ENCODE data around the gene ABCA2. TPM values are rescaled to one million over a fixed set of nuclear protein-coding genes. Genes with fewer than 3 reads are reported as not detected.

ABCA2 gene
- total RNA-seq, 4 donors from 2014 or later, result 3.5 to 14.7 (median 7.6) TPM

DNA sequence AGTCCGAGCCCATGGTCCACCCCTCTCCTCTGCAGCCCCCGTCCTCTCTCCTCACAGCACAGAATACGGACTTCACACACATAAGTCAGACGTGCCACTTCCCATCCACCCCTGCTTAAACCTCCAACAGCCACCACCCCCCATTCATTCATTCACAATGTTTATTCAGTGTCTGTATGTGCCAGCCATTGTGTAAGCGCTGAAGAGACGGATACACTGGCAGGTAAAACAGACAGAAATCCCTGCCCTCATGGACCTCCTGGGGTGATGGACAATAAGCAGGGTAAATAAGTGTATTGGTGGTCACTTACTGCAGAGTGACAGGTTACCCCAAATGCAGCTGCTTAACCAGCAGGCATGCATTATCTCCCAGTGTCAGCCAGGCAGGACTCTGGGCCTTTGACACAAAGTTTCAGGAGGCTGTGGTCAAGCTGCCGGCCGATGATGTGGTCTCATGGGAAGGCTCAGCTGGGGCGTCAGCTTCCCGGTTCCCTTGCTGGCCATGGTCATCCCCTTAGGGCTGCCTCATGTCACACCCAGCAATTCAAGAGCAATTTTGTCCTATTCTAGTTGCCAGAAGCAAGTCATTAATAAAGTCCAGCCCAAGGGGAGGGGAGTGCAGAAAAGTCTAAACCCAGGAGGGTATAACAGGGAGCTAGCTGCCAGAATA lies 37.7 kb downstream of the ABCA2 start:
- peaks cover 27 to 49% (median 28%) of the 10 kb centered on the region in 3 donors for H3K4me1 ChIP-seq
- DNase-seq, result no peak
- peaks cover 0 to 16% (median 0%) of the 10 kb centered on the region in 3 donors for H3K36me3 ChIP-seq
- peaks cover 3 to 37% (median 7%) of the 10 kb centered on the region in 4 donors for H3K27me3 ChIP-seq
- no peak overlapping the region for H3K4me3 ChIP-seq
- TF ChIP-seq CTCF (IDR thresholded peaks at IDR 0.05) (no peak), POLR2A (IDR thresholded peaks at IDR 0.05) (no peak)
- no peak overlapping the region for H3K27ac ChIP-seq
- WGBS, 2 donors, result 48 to 59% methylated on average over 8 to 10 of the region's 10 CpGs
- intact Hi-C loops (cut with DNase I), result no loop called here
- peaks cover 0 to 4% (median 0%) of the 10 kb centered on the region in 3 donors for H3K9me3 ChIP-seq

GRCh38 chr9:136988872-136989271 lies 39.2 kb downstream of the ABCA2 start:
- no peak for DNase-seq
- H3K27ac ChIP-seq, result no peak overlapping the region
- no peak overlapping the region for H3K4me3 ChIP-seq
- TF ChIP-seq CTCF (IDR thresholded peaks at IDR 0.05) (no peak), POLR2A (IDR thresholded peaks at IDR 0.05) (no peak)
- peaks cover 0 to 4% (median 0%) of the 10 kb centered on the region in 3 donors for H3K9me3 ChIP-seq
- 93 to 97% methylated on average over 3 to 4 of the region's 4 CpGs for WGBS, 2 donors
- intact Hi-C loops (cut with DNase I), result no loop called here
- peaks cover 3 to 45% (median 17%) of the 10 kb centered on the region in 4 donors for H3K27me3 ChIP-seq
- H3K4me1 ChIP-seq, result peaks cover 13 to 44% (median 14%) of the 10 kb centered on the region in 3 donors
- H3K36me3 ChIP-seq, result peaks cover 0 to 7% (median 0%) of the 10 kb centered on the region in 3 donors

DNA sequence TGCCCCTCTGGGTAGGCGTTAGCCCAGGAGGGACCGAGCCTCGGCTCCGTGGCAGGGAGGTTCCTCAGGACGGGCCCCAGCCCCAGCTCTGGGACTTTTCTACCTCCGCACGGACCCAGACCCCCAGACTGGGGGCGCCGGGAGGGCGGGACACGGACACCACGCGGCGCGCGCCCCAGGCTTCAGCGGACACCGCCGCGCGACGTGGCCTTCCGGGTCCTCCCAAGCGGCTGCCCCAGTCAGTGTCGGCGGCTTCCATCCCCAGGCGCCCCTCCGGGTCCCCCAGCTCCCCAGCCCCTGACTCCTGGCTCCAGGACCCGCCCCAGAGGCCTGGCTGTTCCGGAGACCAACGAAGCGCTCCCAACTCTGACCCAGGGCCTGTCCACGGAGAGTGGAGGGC lies 42.2 kb downstream of the ABCA2 start:
- intact Hi-C loops (cut with DNase I), result no loop called here
- Histone ChIP-seq H3K9me3 (peaks cover 0 to 3% (median 0%) of the 10 kb centered on the region in 3 donors), H3K4me3 (no peak overlapping the region), H3K27me3 (peaks cover 3 to 63% (median 17%) of the 10 kb centered on the region in 4 donors), H3K27ac (no peak overlapping the region), H3K36me3 (no peaks in the 10 kb centered on the region), H3K4me1 (peaks cover 0 to 20% (median 0%) of the 10 kb centered on the region in 3 donors)
- TF ChIP-seq POLR2A (IDR thresholded peaks at IDR 0.05), result no peak
- no peak for DNase-seq
- WGBS, 2 donors, result 29 to 46% methylated on average over 2 to 8 of the region's 33 CpGs

DNA sequence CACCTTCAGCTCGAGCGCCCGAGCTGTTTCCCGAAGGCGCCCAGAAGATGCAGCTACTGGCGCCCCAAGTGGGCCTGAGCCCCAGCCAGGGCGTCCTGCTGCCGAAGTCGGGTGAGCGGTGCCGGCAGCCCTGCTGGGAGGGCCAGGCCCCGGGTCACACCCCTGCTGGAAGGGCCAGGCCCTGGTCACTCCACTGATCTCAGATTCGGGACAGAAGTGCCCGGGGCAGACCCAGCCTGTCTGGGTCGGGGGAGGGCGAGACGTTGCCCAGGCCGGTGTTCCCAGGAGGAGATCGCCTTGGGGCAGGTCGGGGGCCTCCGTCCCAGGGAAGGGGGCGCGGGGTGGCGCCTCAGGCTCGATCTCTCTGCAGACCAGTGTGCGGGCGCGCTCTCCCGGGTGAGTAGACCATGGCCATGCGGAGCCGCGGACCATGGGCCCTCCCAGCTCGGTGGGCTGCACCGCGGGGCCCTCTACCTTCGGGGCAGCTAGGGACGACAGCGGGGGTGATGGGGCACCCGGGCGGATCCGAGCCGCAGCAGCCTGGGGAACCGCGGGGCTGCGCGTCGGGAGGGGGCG lies 42.9 kb downstream of the ABCA2 start:
- TF ChIP-seq CTCF (IDR thresholded peaks at IDR 0.05) (no peak), POLR2A (IDR thresholded peaks at IDR 0.05) (no peak)

GRCh38 chr9:136984464-136985026 lies 43.5 kb downstream of the ABCA2 start:
- Histone ChIP-seq H3K27ac (no peak overlapping the region), H3K4me3 (no peak overlapping the region), H3K27me3 (peaks cover 3 to 63% (median 17%) of the 10 kb centered on the region in 4 donors), H3K9me3 (no peaks in the 10 kb centered on the region), H3K4me1 (peaks cover 0 to 20% (median 0%) of the 10 kb centered on the region in 3 donors), H3K36me3 (no peaks in the 10 kb centered on the region)
- no peak for DNase-seq
- TF ChIP-seq CTCF (IDR thresholded peaks at IDR 0.05) (no peak), POLR2A (IDR thresholded peaks at IDR 0.05) (no peak)
- WGBS, 2 donors, result 48 to 54% methylated on average over 9 to 12 of the region's 29 CpGs
- intact Hi-C loops (cut with DNase I), result no loop called here

More for the DNA sequence above, 42.9 kb downstream of the ABCA2 start:
- DNase-seq, result no peak
- WGBS, 2 donors, result no CpG with 5 or more reads among the region's 48 CpGs
- Histone ChIP-seq H3K4me3 (peak overlapping the region in 2 of 4 donors; percentile 5 to 15), H3K27ac (no peak overlapping the region), H3K9me3 (no peaks in the 10 kb centered on the region), H3K36me3 (no peaks in the 10 kb centered on the region), H3K4me1 (peaks cover 0 to 20% (median 0%) of the 10 kb centered on the region in 3 donors), H3K27me3 (peaks cover 3 to 63% (median 17%) of the 10 kb centered on the region in 4 donors)
- intact Hi-C loops (cut with DNase I), result no loop called here

Measured in esophagus squamous epithelium (tissue), 5 donors.